Measurements from ENCODE around the gene COQ8A. TPM values are rescaled to one million over a fixed set of nuclear protein-coding genes. Genes with fewer than 3 reads are reported as not detected.
"Not testable (repeated sequence)": the region's sequence is repeated elsewhere in the genome, so short reads cannot be mapped to it uniquely, and the experiment has no call there.

The COQ8A gene
- total and polyA plus RNA-seq, 4 donors = 15.8 to 20.8 (median 18.2) TPM

DNA sequence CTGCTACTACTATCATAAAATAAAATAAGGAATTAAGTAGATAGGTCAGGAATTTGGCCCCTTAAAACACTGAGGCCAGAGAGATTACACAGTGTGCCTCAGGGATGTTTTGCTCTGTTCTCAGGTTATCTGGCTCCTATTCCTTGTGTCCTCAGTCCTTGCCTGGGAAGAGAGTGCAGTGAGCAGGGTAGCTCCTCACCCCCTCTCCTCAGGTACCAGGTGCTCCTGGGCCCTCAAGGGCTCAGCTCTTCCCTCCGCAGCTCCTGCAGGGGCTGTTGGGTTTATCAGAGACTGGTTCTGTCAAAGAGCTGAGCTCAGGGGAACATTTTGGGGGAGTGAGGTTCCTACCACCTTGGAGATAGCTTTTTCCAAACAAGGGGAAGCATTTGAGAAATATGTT, 20.1 kb upstream of the COQ8A start:
- Histone ChIP-seq H3K27ac (ENCODE audit: low read depth, low read length) (no peak overlapping the region), H3K9me3 (ENCODE audit: control insufficient read depth, insufficient read depth, low read length) (no peaks in the 10 kb centered on the region), H3K4me3 (ENCODE audit: low read depth, low read length) (no peak overlapping the region), H3K36me3 (ENCODE audit: control insufficient read depth, insufficient read depth, low read length) (peaks cover 2% of the 10 kb centered on the region), H3K27me3 (ENCODE audit: control insufficient read depth, insufficient read depth, low read length) (no peaks in the 10 kb centered on the region), H3K4me1 (ENCODE audit: control insufficient read depth, insufficient read depth, low read length) (no peaks in the 10 kb centered on the region)
- WGBS (ENCODE audit: insufficient coverage) = no CpG with 5 or more reads among the region's 1 CpG
- DNase-seq (ENCODE audit: low read depth in 4 of 6, low spot score in 6 of 6) = no peak

DNA sequence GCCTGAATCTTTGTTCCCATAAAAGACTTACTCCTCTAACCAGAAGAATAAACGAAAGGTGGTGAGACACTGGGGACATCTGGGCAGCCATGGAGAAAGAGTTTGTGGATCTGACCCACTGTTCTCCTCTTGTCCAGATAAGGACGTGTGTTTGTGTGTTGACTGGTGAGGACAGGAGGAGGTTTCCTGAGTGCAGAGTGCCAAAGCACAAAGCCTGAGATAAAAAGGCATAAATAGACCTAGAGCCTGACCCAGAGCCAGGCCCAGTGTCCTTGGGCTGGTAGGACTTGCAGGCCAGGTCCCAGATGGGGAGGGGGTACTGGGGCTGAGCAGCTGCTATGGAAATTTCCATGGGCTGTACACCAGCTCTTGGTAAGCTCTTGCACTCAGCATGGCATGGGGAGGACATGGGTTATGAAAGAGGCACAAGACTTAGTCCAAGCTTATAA, 19.6 kb upstream of the COQ8A start:
- H3K27me3 ChIP-seq (ENCODE audit: control insufficient read depth, insufficient read depth, low read length) = no peaks in the 10 kb centered on the region
- no peak for DNase-seq (ENCODE audit: low read depth in 4 of 6, low spot score in 6 of 6)
- H3K36me3 ChIP-seq (ENCODE audit: control insufficient read depth, insufficient read depth, low read length) = peaks cover 2% of the 10 kb centered on the region
- no peaks in the 10 kb centered on the region for H3K9me3 ChIP-seq (ENCODE audit: control insufficient read depth, insufficient read depth, low read length)
- WGBS (ENCODE audit: insufficient coverage) = 90% methylated on average over 1 of the region's 2 CpGs
- no peak overlapping the region for H3K4me3 ChIP-seq (ENCODE audit: low read depth, low read length)
- H3K27ac ChIP-seq (ENCODE audit: low read depth, low read length) = no peak overlapping the region
- H3K4me1 ChIP-seq (ENCODE audit: control insufficient read depth, insufficient read depth, low read length) = no peaks in the 10 kb centered on the region

DNA sequence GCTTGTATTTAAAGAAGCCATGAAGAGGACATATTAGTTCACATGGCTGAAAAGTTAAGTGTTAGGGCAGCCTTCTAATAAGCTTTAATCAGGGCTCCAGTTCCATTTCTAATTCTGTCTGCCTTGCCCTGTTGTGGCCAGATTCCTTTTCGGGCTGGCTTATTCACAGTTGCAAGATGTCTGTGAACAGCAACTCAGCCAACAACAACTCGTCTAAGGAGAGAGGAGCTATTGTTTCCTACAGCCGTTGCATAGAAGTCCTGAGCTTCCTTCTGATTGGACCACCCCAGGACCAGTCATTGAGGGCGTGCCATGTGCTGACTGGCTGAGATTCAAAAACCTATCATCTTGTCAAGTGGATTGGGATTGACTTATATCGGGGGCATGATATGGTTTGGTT, 18.6 kb upstream of the COQ8A start:
- H3K9me3 ChIP-seq (ENCODE audit: control insufficient read depth, insufficient read depth, low read length) = no peaks in the 10 kb centered on the region
- H3K4me3 ChIP-seq (ENCODE audit: low read depth, low read length) = no peak overlapping the region
- H3K27me3 ChIP-seq (ENCODE audit: control insufficient read depth, insufficient read depth, low read length) = no peaks in the 10 kb centered on the region
- H3K27ac ChIP-seq (ENCODE audit: low read depth, low read length) = no peak overlapping the region
- no peaks in the 10 kb centered on the region for H3K4me1 ChIP-seq (ENCODE audit: control insufficient read depth, insufficient read depth, low read length)
- 60% methylated on average over 3 of the region's 5 CpGs for WGBS (ENCODE audit: insufficient coverage)
- peaks cover 2% of the 10 kb centered on the region for H3K36me3 ChIP-seq (ENCODE audit: control insufficient read depth, insufficient read depth, low read length)
- DNase-seq (ENCODE audit: low read depth in 4 of 6, low spot score in 6 of 6) = no peak

DNA sequence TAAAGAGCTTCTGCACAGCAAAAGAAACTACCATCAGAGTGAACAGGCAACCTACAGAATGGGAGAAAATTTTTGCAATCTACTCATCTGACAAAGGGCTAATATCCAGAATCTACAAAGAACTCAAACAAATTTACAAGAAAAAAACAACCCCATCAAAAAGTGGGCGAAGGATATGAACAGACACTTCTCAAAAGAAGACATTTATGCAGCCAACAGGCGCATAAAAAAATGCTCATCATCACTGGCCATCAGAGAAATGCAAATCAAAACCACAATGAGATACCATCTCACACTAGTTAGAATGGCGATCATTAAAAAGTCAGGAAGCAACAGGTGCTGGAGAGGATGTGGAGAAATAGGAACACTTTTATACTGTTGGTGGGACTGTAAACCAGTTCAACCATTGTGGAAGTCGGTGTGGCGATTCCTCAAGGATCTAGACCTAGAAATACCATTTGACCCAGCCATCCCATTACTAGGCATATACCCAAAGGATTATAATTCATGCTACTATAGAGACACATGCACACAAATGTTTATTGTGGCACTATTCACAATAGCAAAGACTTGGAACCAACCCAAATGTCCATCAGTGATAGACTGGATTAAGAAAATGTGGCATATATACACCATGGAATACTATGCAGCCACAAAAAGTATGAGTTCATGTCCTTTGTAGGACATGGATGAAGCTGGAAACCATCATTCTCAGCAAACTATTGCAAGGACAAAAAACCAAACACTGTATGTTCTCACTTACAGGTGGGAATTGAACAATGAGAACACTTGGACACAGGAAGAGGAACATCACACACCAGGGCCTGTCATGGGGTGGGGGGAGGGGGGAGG, 10.6 kb upstream of the COQ8A start:
- H3K36me3 ChIP-seq (ENCODE audit: control insufficient read depth, insufficient read depth, low read length); H3K9me3 ChIP-seq (ENCODE audit: control insufficient read depth, insufficient read depth, low read length); H3K27me3 ChIP-seq (ENCODE audit: control insufficient read depth, insufficient read depth, low read length); H3K27ac ChIP-seq (ENCODE audit: low read depth, low read length); DNase-seq (ENCODE audit: low read depth in 4 of 6, low spot score in 6 of 6); H3K4me3 ChIP-seq (ENCODE audit: low read depth, low read length); H3K4me1 ChIP-seq (ENCODE audit: control insufficient read depth, insufficient read depth, low read length): not testable (repeated sequence)
- WGBS (ENCODE audit: insufficient coverage) = no CpG with 5 or more reads among the region's 5 CpGs

DNA sequence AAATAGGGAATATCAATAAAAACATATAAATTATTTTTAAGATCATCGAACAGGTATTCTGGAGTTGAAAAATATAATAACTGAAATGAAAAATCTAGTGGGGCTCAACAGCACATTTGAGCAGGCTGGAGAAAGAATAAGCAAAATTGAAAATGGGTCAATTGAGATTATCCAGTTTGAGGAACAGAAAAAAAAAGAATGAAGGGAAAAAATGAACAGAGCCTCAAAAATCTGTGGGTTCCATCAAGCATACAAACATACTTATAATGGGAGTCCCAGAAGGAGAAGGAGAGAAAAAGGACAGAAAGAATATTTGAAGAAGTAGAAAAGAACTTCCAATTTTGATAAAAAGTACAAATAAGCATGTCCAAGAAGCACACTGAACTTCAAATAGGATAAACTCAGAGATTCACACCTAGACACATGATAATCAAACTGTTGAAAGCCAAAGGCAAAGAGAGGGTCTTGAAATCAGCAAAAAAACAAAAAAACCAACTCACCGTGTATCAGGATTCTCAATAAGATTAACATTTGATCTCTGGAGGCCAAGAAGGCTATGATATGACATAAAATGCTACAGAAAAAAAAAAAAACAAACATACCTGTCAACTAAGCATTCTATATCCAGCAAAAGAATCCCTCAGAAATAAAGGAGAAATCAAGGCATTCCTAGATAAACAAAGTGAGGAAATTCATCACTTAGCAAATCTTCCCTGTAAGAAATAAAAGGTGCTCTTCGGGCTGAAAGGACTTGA, 5.4 kb upstream of the COQ8A start:
- Histone ChIP-seq H3K4me3 (ENCODE audit: low read depth, low read length) (no peak overlapping the region), H3K36me3 (ENCODE audit: control insufficient read depth, insufficient read depth, low read length) (no peaks in the 10 kb centered on the region), H3K27ac (ENCODE audit: low read depth, low read length) (no peak overlapping the region), H3K27me3 (ENCODE audit: control insufficient read depth, insufficient read depth, low read length) (no peaks in the 10 kb centered on the region), H3K4me1 (ENCODE audit: control insufficient read depth, insufficient read depth, low read length) (peaks cover 6% of the 10 kb centered on the region), H3K9me3 (ENCODE audit: control insufficient read depth, insufficient read depth, low read length) (peaks cover 5% of the 10 kb centered on the region)
- no peak for DNase-seq (ENCODE audit: low read depth in 4 of 6, low spot score in 6 of 6)
- WGBS (ENCODE audit: insufficient coverage) = no CpG with 5 or more reads among the region's 3 CpGs

DNA sequence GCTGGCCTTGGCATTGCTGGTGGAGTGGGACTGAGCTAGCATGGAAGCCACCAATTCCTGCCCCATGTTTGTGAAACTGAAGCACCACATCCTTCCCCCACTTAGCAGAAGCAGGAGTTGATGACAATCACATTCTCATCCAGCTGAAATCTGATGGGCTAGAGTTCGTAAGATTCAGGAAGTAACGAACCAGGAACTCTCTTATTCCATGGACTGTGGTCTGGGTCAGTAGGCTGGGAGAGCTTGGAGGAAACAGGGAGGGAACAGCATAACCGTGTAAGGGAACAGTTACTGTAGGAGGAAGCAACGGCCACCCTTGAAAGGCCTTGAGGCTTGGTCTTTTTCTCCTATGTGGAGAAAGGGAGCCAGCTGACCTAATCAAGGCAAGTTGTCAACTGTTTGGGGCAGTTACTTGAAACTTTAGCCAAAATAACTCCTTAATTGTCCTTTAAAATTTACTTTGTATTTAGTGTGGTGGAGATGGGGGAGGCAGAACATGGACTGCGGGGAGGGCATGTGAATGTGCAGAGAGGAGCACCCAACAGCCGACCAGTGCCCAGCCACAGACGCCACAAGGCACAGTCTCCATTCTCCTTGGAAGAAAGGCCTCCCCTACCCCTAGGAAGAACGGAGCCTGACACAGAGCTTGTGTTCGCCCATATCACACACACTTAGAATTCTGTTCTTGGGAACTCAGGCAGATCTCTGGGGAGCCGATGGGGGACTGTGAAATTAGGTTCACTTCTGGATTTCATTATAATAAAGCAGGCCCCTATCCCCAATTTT, 2.0 kb upstream of the COQ8A start:
- no peak overlapping the region for H3K27ac ChIP-seq (ENCODE audit: low read depth, low read length)
- H3K36me3 ChIP-seq (ENCODE audit: control insufficient read depth, insufficient read depth, low read length) = no peaks in the 10 kb centered on the region
- H3K4me3 ChIP-seq (ENCODE audit: low read depth, low read length) = no peak overlapping the region
- no peaks in the 10 kb centered on the region for H3K27me3 ChIP-seq (ENCODE audit: control insufficient read depth, insufficient read depth, low read length)
- DNase-seq (ENCODE audit: low read depth in 4 of 6, low spot score in 6 of 6) = no peak
- peaks cover 19% of the 10 kb centered on the region for H3K4me1 ChIP-seq (ENCODE audit: control insufficient read depth, insufficient read depth, low read length)
- WGBS (ENCODE audit: insufficient coverage) = 83% methylated on average over 2 of the region's 10 CpGs
- peaks cover 5% of the 10 kb centered on the region for H3K9me3 ChIP-seq (ENCODE audit: control insufficient read depth, insufficient read depth, low read length)

DNA sequence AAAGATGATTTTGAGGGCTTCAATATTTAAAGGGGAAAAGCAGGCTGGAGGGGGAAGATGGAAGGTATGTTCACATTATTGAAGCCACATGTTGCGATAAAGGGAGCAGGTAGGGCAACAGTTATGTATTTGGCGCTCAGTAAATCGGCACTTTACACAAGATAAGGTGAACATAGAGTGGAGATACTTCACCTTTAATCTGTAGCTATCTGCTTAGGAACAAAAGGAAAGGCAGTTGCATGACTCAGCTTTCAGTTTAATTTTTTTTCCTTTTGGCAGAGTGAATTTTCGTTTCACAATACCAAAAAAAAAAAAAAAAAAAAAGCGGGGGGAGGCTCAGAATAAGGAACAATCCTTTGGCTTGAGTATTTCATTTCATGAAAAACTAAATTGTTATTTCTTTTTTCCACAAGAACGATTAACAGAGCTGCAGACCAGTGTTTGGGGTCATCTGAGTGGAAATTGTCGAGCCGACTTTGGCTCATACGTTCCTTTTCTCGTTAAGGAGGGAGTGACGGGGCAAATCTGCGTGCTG, 1.1 kb upstream of the COQ8A start:
- peak overlapping the region; percentile 98 for H3K27ac ChIP-seq (ENCODE audit: low read depth, low read length)
- H3K4me3 ChIP-seq (ENCODE audit: low read depth, low read length) = peak overlapping the region; percentile 78
- whole genome bisulfite sequencing (ENCODE audit: insufficient coverage) = 25% methylated on average over 9 of the region's 12 CpGs
- H3K9me3 ChIP-seq (ENCODE audit: control insufficient read depth, insufficient read depth, low read length) = peaks cover 5% of the 10 kb centered on the region
- H3K4me1 ChIP-seq (ENCODE audit: control insufficient read depth, insufficient read depth, low read length) = peaks cover 19% of the 10 kb centered on the region
- peak in 1 of 6 donors; percentile 18 for DNase-seq (ENCODE audit: low read depth in 4 of 6, low spot score in 6 of 6)
- no peaks in the 10 kb centered on the region for H3K27me3 ChIP-seq (ENCODE audit: control insufficient read depth, insufficient read depth, low read length)
- H3K36me3 ChIP-seq (ENCODE audit: control insufficient read depth, insufficient read depth, low read length) = no peaks in the 10 kb centered on the region

DNA sequence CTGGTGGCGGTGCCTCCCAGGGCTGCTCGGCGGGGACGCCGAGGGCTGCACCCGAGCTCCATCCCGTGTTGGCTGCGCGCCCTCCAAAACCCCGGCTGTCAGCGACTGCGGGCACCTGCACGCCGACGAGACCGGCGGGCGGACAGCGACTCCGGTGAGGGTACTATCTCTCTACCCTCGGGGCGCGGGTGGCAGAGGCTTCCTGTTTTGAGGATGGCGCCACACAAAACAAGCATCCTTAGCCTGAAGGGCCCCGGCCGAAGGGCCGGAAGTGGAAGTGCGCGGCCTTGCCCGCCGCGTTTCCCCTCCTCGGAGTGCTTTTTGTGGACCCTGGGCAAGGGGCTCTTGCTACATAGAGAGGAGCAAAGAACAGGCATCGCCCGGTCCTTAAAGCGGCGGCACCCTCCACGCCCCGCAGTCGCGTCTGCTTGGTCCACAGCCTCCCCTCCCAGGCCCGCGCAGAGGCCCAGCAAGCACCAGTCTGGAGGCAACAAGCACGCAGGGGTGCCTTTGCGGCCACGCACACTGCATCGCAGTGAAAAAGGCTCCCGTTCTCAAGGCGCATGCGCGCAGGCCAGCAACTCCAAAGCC, 561 bp upstream of the COQ8A start:
- Histone ChIP-seq H3K27me3 (ENCODE audit: control insufficient read depth, insufficient read depth, low read length) (no peaks in the 10 kb centered on the region), H3K36me3 (ENCODE audit: control insufficient read depth, insufficient read depth, low read length) (no peaks in the 10 kb centered on the region), H3K4me3 (ENCODE audit: low read depth, low read length) (peak overlapping the region; percentile 78), H3K4me1 (ENCODE audit: control insufficient read depth, insufficient read depth, low read length) (peaks cover 19% of the 10 kb centered on the region), H3K9me3 (ENCODE audit: control insufficient read depth, insufficient read depth, low read length) (peaks cover 5% of the 10 kb centered on the region), H3K27ac (ENCODE audit: low read depth, low read length) (peak overlapping the region; percentile 98)
- DNase-seq (ENCODE audit: low read depth in 4 of 6, low spot score in 6 of 6) = no peak
- WGBS (ENCODE audit: insufficient coverage) = under 1% methylated on average over 51 of the region's 51 CpGs

DNA sequence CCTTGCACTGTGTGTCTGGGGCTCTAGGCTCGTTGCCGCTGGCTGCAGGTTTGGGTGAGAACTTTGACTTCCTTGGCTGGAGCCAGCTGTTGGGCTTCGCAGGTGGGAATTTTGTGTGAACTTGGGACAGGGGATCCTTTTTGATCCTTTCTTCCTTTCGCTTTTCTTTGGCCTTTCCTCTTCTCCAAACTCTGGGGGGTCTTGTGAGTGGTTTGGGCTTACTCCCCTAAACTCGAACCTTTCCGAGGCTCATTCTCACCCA, 643 bp downstream of the COQ8A start:
- peaks cover 27% of the 10 kb centered on the region for H3K4me1 ChIP-seq (ENCODE audit: control insufficient read depth, insufficient read depth, low read length)
- no peak overlapping the region for H3K27ac ChIP-seq (ENCODE audit: low read depth, low read length)
- no peaks in the 10 kb centered on the region for H3K36me3 ChIP-seq (ENCODE audit: control insufficient read depth, insufficient read depth, low read length)
- no peak for DNase-seq (ENCODE audit: low read depth in 4 of 6, low spot score in 6 of 6)
- no peaks in the 10 kb centered on the region for H3K9me3 ChIP-seq (ENCODE audit: control insufficient read depth, insufficient read depth, low read length)
- no peaks in the 10 kb centered on the region for H3K27me3 ChIP-seq (ENCODE audit: control insufficient read depth, insufficient read depth, low read length)
- no CpG with 5 or more reads among the region's 6 CpGs for WGBS (ENCODE audit: insufficient coverage)
- H3K4me3 ChIP-seq (ENCODE audit: low read depth, low read length) = peak overlapping the region; percentile 53
